Hepatocyte (in vitro differentiated cells): Measurements from ENCODE around the gene SORCS3. TPM values are rescaled to one million over a fixed set of nuclear protein-coding genes. Genes with fewer than 3 reads are reported as not detected.

Source experiments
- DNase-seq: peaks from one replicate; pipeline ENCODE4 v3.0.0-alpha.2; 2016; ENCODE audit warnings: low spot score
- H2AFZ ChIP-seq: fragments of 200-600 bp; sonication (generic); 2 replicates; pipeline ENCODE4 v1.6.0; 2016; ENCODE audit warnings: antibody characterized with exemption, mild to moderate bottlenecking
- H3K27ac ChIP-seq: fragments of 200-600 bp; sonication (generic); 2 replicates; pipeline ENCODE4 v1.5.1; 2016; ENCODE audit warnings: mild to moderate bottlenecking
- H3K27me3 ChIP-seq: fragments of 200-600 bp; sonication (generic); 2 replicates; pipeline ENCODE4 v1.6.1; 2016
- H3K36me3 ChIP-seq: fragments of 200-600 bp; sonication (generic); replicated peaks from 2 replicates; pipeline ENCODE4 v1.5.1; 2016; ENCODE audit warnings: low read depth; ENCODE audit not compliant: insufficient read depth
- H3K4me1 ChIP-seq: fragments of 200-600 bp; sonication (generic); 2 replicates; pipeline ENCODE4 v1.5.1; 2016; ENCODE audit warnings: mild to moderate bottlenecking, moderate library complexity; ENCODE audit not compliant: insufficient read depth
- H3K4me2 ChIP-seq: fragments of 200-600 bp; sonication (generic); 2 replicates; pipeline ENCODE4 v1.6.0; 2016
- H3K4me3 ChIP-seq: fragments of 200-600 bp; sonication (generic); 2 replicates; pipeline ENCODE4 v1.5.1; 2016; ENCODE audit warnings: mild to moderate bottlenecking
- H3K79me2 ChIP-seq: fragments of 200-600 bp; sonication (generic); 2 replicates; pipeline ENCODE4 v1.6.0; 2017; ENCODE audit warnings: mild to moderate bottlenecking
- H3K9me2 ChIP-seq: fragments of 200-600 bp; sonication (generic); replicated peaks from 2 replicates; pipeline ENCODE4 v1.6.0; 2017; ENCODE audit warnings: mild to moderate bottlenecking; ENCODE audit not compliant: insufficient read depth
- H3K9me3 ChIP-seq: fragments of 200-600 bp; sonication (generic); 2 replicates; pipeline ENCODE4 v1.5.1; 2016; ENCODE audit warnings: low read depth, mild to moderate bottlenecking
- H4K20me1 ChIP-seq: fragments of 200-600 bp; sonication (generic); 2 replicates; pipeline ENCODE4 v1.6.0; 2016; ENCODE audit warnings: mild to moderate bottlenecking; ENCODE audit not compliant: insufficient read depth, poor library complexity, severe bottlenecking
- EZH2 ChIP-seq: fragments of 200-600 bp; sonication (generic); IDR thresholded peaks from 2 replicates; pipeline ENCODE4 v1.6.1; 2016; ENCODE audit warnings: antibody characterized with exemption, mild to moderate bottlenecking, borderline replicate concordance
- EZH2phosphoT487 ChIP-seq: fragments of 200-600 bp; sonication (generic); IDR thresholded peaks from one replicate; pipeline ENCODE4 v1.6.1; 2018; ENCODE audit warnings: antibody characterized with exemption, mild to moderate bottlenecking, low read depth, moderate library complexity; ENCODE audit not compliant: unreplicated experiment, severe bottlenecking
- WGBS: methylation state at CpG from one replicate; pipeline ENCODE4 v1.1.6; 2016; ENCODE audit warnings: low lambda C conversion rate; ENCODE audit errors: missing lambda C conversion rate; 5-methylcytosine and 5-hydroxymethylcytosine counted together
- polyA plus RNA-seq: library from polyadenylated mRNA; unstranded; fragments of >200 nt; fragmentation: Nextera tagmentation; extraction: Ambion mirVana; gene quantifications from 2 replicates; pipeline ENCODE4 v1.2.1, GENCODE V29; 2016
- total RNA-seq: library from RNA; depleted of rRNA; stranded (reverse); fragments of >200 nt; gene quantifications from 2 replicates; pipeline ENCODE4 v1.2.3, GENCODE V29; 2014
- TF ChIP-seq, protein P1 (sequence below): fragments of 200-600 bp; sonication (generic); IDR thresholded peaks from 2 replicates; pipeline ENCODE4 v1.5.1; 2016; ENCODE audit warnings: antibody characterized with exemption, mild to moderate bottlenecking; ENCODE audit not compliant: poor library complexity

Gene SORCS3
- total and polyA plus RNA-seq, 2 experiments from 2014 or later = 0.59 to 0.80 TPM

DNA sequence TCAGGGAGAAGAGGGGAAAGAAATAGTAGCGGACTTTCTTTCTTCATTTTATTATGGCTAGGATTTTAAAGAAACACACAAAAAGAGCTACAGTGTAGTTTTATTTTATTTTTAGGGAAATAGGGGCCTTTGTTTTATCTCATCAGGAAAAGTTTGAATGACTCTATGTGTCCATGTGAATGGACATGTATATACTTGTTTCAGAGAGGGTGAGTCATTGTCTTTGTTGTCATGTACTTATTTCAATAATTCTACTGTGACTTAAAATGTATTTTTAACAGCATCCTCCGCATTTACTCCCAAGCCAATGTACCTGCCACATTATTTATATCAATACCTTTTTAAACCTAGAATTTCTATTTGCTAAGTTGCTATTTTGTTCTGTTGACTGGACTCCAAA, 569.5 kb downstream of the SORCS3 start:
- Histone ChIP-seq H3K4me3 (no peak overlapping the region), H3K27ac (no peak overlapping the region), H3K9me2 (peaks cover 3% of the 10 kb centered on the region), H3K4me1 (no peaks in the 10 kb centered on the region), H3K4me2 (no peak overlapping the region), H2AFZ (no peak overlapping the region), H3K79me2 (no peaks in the 10 kb centered on the region), H3K36me3 (no peaks in the 10 kb centered on the region), H4K20me1 (no peaks in the 10 kb centered on the region), H3K27me3 (no peaks in the 10 kb centered on the region), H3K9me3 (no peaks in the 10 kb centered on the region)
- no peak for DNase-seq
- WGBS = 97% methylated on average over 2 of the region's 2 CpGs
- TF ChIP-seq, protein P1, sequence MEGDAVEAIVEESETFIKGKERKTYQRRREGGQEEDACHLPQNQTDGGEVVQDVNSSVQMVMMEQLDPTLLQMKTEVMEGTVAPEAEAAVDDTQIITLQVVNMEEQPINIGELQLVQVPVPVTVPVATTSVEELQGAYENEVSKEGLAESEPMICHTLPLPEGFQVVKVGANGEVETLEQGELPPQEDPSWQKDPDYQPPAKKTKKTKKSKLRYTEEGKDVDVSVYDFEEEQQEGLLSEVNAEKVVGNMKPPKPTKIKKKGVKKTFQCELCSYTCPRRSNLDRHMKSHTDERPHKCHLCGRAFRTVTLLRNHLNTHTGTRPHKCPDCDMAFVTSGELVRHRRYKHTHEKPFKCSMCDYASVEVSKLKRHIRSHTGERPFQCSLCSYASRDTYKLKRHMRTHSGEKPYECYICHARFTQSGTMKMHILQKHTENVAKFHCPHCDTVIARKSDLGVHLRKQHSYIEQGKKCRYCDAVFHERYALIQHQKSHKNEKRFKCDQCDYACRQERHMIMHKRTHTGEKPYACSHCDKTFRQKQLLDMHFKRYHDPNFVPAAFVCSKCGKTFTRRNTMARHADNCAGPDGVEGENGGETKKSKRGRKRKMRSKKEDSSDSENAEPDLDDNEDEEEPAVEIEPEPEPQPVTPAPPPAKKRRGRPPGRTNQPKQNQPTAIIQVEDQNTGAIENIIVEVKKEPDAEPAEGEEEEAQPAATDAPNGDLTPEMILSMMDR = no peak
- no peak for TF ChIP-seq EZH2
- TF ChIP-seq EZH2phosphoT487 = no peak

DNA sequence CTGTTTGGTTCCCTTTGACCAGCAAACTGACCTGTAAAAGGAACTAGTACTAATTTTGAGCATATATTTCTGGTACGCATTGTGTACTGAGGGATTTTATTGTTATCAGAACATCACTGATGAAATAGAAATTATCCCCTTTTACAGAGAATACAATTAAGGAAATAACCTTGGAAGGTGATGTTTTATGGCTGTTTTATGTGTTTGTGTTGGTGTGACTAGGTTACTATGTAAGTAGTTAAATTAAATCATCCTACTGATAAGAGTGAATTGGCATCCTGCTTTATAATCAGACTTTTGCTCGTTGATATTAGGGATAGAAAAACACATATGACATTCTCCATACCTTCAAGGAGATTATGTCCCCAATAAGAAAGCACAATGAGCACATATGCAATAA, 596.6 kb downstream of the SORCS3 start:
- no peak overlapping the region for H2AFZ ChIP-seq
- 80% methylated on average over 2 of the region's 2 CpGs for WGBS
- no peaks in the 10 kb centered on the region for H3K27me3 ChIP-seq
- DNase-seq = no peak
- H3K36me3 ChIP-seq = no peaks in the 10 kb centered on the region
- peaks cover 6% of the 10 kb centered on the region for H3K9me3 ChIP-seq
- H3K4me2 ChIP-seq = no peak overlapping the region
- no peak overlapping the region for H3K4me3 ChIP-seq
- TF ChIP-seq, protein P1 = no peak
- TF ChIP-seq EZH2phosphoT487 = no peak
- TF ChIP-seq EZH2 = no peak
- H3K27ac ChIP-seq = no peak overlapping the region
- no peaks in the 10 kb centered on the region for H3K4me1 ChIP-seq
- H4K20me1 ChIP-seq = no peaks in the 10 kb centered on the region
- H3K9me2 ChIP-seq = no peaks in the 10 kb centered on the region
- H3K79me2 ChIP-seq = no peaks in the 10 kb centered on the region

DNA sequence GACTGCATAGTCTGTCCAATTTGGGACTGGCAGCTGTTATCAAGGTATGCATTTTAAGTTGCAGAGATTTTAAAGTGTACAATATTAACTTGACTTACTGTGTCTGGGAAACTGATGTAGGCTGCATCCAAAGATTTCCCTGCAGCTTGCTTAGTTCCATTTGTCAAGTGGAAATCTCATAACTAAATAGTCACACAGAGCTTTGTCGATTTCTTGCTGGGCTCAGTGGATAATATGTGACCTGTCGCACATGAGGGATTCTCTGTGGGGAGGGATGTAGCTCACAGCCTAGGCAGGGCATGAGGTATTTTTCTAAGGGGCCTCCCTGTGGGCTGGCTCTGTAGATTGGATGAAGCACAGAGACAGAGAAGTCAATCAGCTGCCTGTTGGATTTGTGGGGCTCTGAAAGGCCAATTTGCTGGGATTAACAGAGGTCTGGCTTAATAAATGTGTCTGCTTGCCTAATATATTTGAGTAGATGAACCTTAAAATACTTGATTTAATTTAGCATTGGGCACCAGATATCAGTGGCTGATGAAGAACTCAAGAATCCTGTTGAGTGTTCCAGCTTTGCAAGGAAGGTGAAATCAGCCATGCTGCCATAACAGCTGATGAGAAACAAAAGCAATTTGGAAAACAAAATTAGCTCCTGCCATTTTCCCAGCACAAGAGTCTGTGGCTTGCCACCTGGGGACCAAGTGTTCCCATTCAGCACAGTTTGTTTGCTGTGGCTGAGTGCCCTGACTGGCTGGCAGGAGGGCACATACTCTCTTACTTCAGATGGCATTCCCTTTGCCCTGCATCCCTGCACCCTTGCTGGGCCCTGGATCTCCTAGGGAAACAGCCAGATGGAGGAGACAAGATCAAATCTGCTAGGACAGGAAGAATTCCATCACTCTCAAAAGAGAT, 598.5 kb downstream of the SORCS3 start:
- H3K4me2 ChIP-seq = no peak overlapping the region
- H3K27me3 ChIP-seq = no peaks in the 10 kb centered on the region
- no peak overlapping the region for H3K4me3 ChIP-seq
- H3K79me2 ChIP-seq = no peaks in the 10 kb centered on the region
- no peaks in the 10 kb centered on the region for H3K4me1 ChIP-seq
- WGBS = 92% methylated on average over 2 of the region's 2 CpGs
- no peaks in the 10 kb centered on the region for H3K36me3 ChIP-seq
- no peak for TF ChIP-seq EZH2
- TF ChIP-seq EZH2phosphoT487 = no peak
- TF ChIP-seq, protein P1 = no peak
- no peaks in the 10 kb centered on the region for H3K9me2 ChIP-seq
- no peak overlapping the region for H3K27ac ChIP-seq
- no peaks in the 10 kb centered on the region for H3K9me3 ChIP-seq
- no peak overlapping the region for H2AFZ ChIP-seq
- no peaks in the 10 kb centered on the region for H4K20me1 ChIP-seq
- DNase-seq = no peak
